ENCODE data around the gene BAZ2A.
A peak's percentile ranks its signal among the peaks of the same experiment; 100 is the strongest.
"Not testable (repeated sequence)": the region's sequence is repeated elsewhere in the genome, so short reads cannot be mapped to it uniquely, and the experiment has no call there.

BAZ2A gene

GRCh38 chr12:56585098-56585497, 45.0 kb downstream of the BAZ2A start:
- DNase-seq (ENCODE audit: insufficient read length) = no peak
- no peak for FAIRE-seq
- no peak for TF ChIP-seq POLR2AphosphoS5 (IDR thresholded peaks at IDR 0.05; ENCODE audit: low read depth, low read length)
- no peak for TF ChIP-seq TAF1 (IDR thresholded peaks at IDR 0.05; ENCODE audit: borderline replicate concordance, low read depth, low read length)
- no peak for TF ChIP-seq POLR2A (IDR thresholded peaks at IDR 0.05; ENCODE audit: low read depth, low read length)

- TF ChIP-seq POLR2A (IDR thresholded peaks at IDR 0.05; ENCODE audit: low read depth, low read length) (no peak), POLR2AphosphoS5 (IDR thresholded peaks at IDR 0.05; ENCODE audit: low read depth, low read length) (no peak), TAF1 (IDR thresholded peaks at IDR 0.05; ENCODE audit: borderline replicate concordance, low read depth, low read length) (no peak)
- FAIRE-seq = no peak
- DNase-seq (ENCODE audit: insufficient read length) = no peak
These were observed 48.5 kb downstream of the BAZ2A start for GRCh38 chr12:56581418-56582145.

- TF ChIP-seq TAF1 (IDR thresholded peaks at IDR 0.05; ENCODE audit: borderline replicate concordance, low read depth, low read length) (no peak), POLR2A (IDR thresholded peaks at IDR 0.05; ENCODE audit: low read depth, low read length) (no peak), POLR2AphosphoS5 (IDR thresholded peaks at IDR 0.05; ENCODE audit: low read depth, low read length) (no peak)
- DNase-seq (ENCODE audit: insufficient read length) (no peak), FAIRE-seq (no peak)
These were observed 51.1 kb downstream of the BAZ2A start for GRCh38 chr12:56578983-56579546.

GRCh38 chr12:56577248-56577647, 52.9 kb downstream of the BAZ2A start:
- not testable (repeated sequence) for FAIRE-seq; DNase-seq (ENCODE audit: insufficient read length)

- FAIRE-seq (no peak), DNase-seq (ENCODE audit: insufficient read length) (no peak)
- TF ChIP-seq POLR2AphosphoS5 (IDR thresholded peaks at IDR 0.05; ENCODE audit: low read depth, low read length) = no peak
- no peak for TF ChIP-seq TAF1 (IDR thresholded peaks at IDR 0.05; ENCODE audit: borderline replicate concordance, low read depth, low read length)
- TF ChIP-seq POLR2A (IDR thresholded peaks at IDR 0.05; ENCODE audit: low read depth, low read length) = no peak
These were observed 55.9 kb downstream of the BAZ2A start for GRCh38 chr12:56574210-56574609.

- no peak for DNase-seq (ENCODE audit: insufficient read length)
- TF ChIP-seq POLR2AphosphoS5 (IDR thresholded peaks at IDR 0.05; ENCODE audit: low read depth, low read length) (no peak), POLR2A (IDR thresholded peaks at IDR 0.05; ENCODE audit: low read depth, low read length) (no peak), TAF1 (IDR thresholded peaks at IDR 0.05; ENCODE audit: borderline replicate concordance, low read depth, low read length) (no peak)
- FAIRE-seq = no peak
These were observed 57.8 kb downstream of the BAZ2A start for GRCh38 chr12:56572288-56572687.

GRCh38 chr12:56571121-56571520, 59.0 kb downstream of the BAZ2A start:
- DNase-seq (ENCODE audit: insufficient read length) (no peak), FAIRE-seq (no peak)
- TF ChIP-seq TAF1 (IDR thresholded peaks at IDR 0.05; ENCODE audit: borderline replicate concordance, low read depth, low read length) = no peak
- TF ChIP-seq POLR2AphosphoS5 (IDR thresholded peaks at IDR 0.05; ENCODE audit: low read depth, low read length) = no peak
- no peak for TF ChIP-seq POLR2A (IDR thresholded peaks at IDR 0.05; ENCODE audit: low read depth, low read length)

GRCh38 chr12:56568146-56568545, 62.0 kb downstream of the BAZ2A start:
- TF ChIP-seq POLR2AphosphoS5 (IDR thresholded peaks at IDR 0.05; ENCODE audit: low read depth, low read length) (no peak), POLR2A (IDR thresholded peaks at IDR 0.05; ENCODE audit: low read depth, low read length) (no peak), TAF1 (IDR thresholded peaks at IDR 0.05; ENCODE audit: borderline replicate concordance, low read depth, low read length) (no peak)
- FAIRE-seq = no peak
- DNase-seq (ENCODE audit: insufficient read length) = no peak

- TF ChIP-seq TAF1 (IDR thresholded peaks at IDR 0.05; ENCODE audit: borderline replicate concordance, low read depth, low read length) = no peak
- TF ChIP-seq POLR2A (IDR thresholded peaks at IDR 0.05; ENCODE audit: low read depth, low read length) = no peak
- no peak for TF ChIP-seq POLR2AphosphoS5 (IDR thresholded peaks at IDR 0.05; ENCODE audit: low read depth, low read length)
- no peak for FAIRE-seq
- peak; percentile 27 for DNase-seq (ENCODE audit: insufficient read length)
These were observed 64.5 kb downstream of the BAZ2A start for GRCh38 chr12:56565510-56566101.

- FAIRE-seq (no peak), DNase-seq (ENCODE audit: insufficient read length) (no peak)
- TF ChIP-seq POLR2A (IDR thresholded peaks at IDR 0.05; ENCODE audit: low read depth, low read length) = no peak
These were observed 79.1 kb downstream of the BAZ2A start for GRCh38 chr12:56551070-56551469.

GRCh38 chr12:56546680-56547079, 83.4 kb downstream of the BAZ2A start:
- DNase-seq (ENCODE audit: insufficient read length) = no peak
- no peak for FAIRE-seq
- TF ChIP-seq POLR2A (IDR thresholded peaks at IDR 0.05; ENCODE audit: low read depth, low read length) (no peak), TAF1 (IDR thresholded peaks at IDR 0.05; ENCODE audit: borderline replicate concordance, low read depth, low read length) (no peak), POLR2AphosphoS5 (IDR thresholded peaks at IDR 0.05; ENCODE audit: low read depth, low read length) (no peak)
